GM12878 (cell line): ENCODE results near the gene ZNFX1. TPM values are rescaled to one million over a fixed set of nuclear protein-coding genes. Genes with fewer than 3 reads are reported as not detected.
A peak's percentile ranks its signal among the peaks of the same experiment; 100 is the strongest.

Experiments used
- ATF7 ChIP-seq: fragments of 450-650 bp; IDR thresholded peaks from 2 replicates; pipeline ENCODE4 v1.6.1; 2016; ENCODE audit warnings: low read depth, mild to moderate bottlenecking
- BMI1 ChIP-seq: fragments of 450-650 bp; IDR thresholded peaks from 2 replicates; pipeline ENCODE4 v1.6.1; 2016; ENCODE audit warnings: mild to moderate bottlenecking, moderate library complexity, borderline replicate concordance
- CREB1 ChIP-seq: IDR thresholded peaks from 2 replicates; pipeline ENCODE4 v1.6.1; 2012; ENCODE audit warnings: low read depth, mild to moderate bottlenecking, inconsistent platforms
- E4F1 ChIP-seq: fragments of 450-650 bp; IDR thresholded peaks from 2 replicates; pipeline ENCODE4 v1.6.1; 2018; ENCODE audit warnings: borderline replicate concordance, mild to moderate bottlenecking; ENCODE audit not compliant: partially characterized antibody
- FOS ChIP-seq: IDR thresholded peaks from 3 replicates; pipeline ENCODE4 v1.6.1; 2011; ENCODE audit warnings: borderline replicate concordance; ENCODE audit not compliant: insufficient read length; ENCODE audit errors: extremely low read depth
- IRF5 ChIP-seq: fragments of 450-650 bp; IDR thresholded peaks from 2 replicates; pipeline ENCODE4 v1.6.1; 2017; ENCODE audit warnings: borderline replicate concordance
- JUND ChIP-seq: IDR thresholded peaks from 2 replicates; pipeline ENCODE4 v1.6.1; 2012; ENCODE audit warnings: low read depth, mild to moderate bottlenecking, low read length, improper control_type of control experiment, moderate library complexity
- KDM1A ChIP-seq: fragments of 200-600 bp; sonication (generic); IDR thresholded peaks from 2 replicates; pipeline ENCODE4 v1.6.1; 2016; ENCODE audit warnings: borderline replicate concordance
- NBN ChIP-seq: fragments of 450-650 bp; IDR thresholded peaks from 2 replicates; pipeline ENCODE4 v1.6.1; 2016
- PAX5 ChIP-seq: IDR thresholded peaks from 2 replicates; pipeline ENCODE4 v1.6.1; 2011; ENCODE audit warnings: low read depth, low read length, borderline replicate concordance
- PML ChIP-seq: IDR thresholded peaks from 2 replicates; pipeline ENCODE4 v1.6.1; 2012; ENCODE audit warnings: low read length, inconsistent platforms
- SMAD5 ChIP-seq: IDR thresholded peaks from 2 replicates; pipeline ENCODE4 v1.6.1; 2016; ENCODE audit warnings: antibody characterized with exemption, low read depth
- STAT1 ChIP-seq: fragments of 450-650 bp; conservative IDR thresholded peaks from 2 replicates; pipeline ENCODE4 v1.6.1; 2014; ENCODE audit warnings: antibody characterized with exemption, mild to moderate bottlenecking
- ZNF217 ChIP-seq: fragments of 450-650 bp; IDR thresholded peaks from 2 replicates; pipeline ENCODE4 v1.6.1; 2017; ENCODE audit warnings: antibody characterized with exemption, mild to moderate bottlenecking
- polyA plus RNA-seq, 11 experiments: library from polyadenylated mRNA; depleted of rRNA in 4 of 11; unstranded in 6 of 11; stranded (reverse) in 5 of 11; fragments of >200 nt; fragmentation: Nextera tagmentation in 4 of 11; fragmentation: Illumina TruSeq in 1 of 11; extraction: Ambion mirVana in 4 of 11; extraction: Trizol in 1 of 11; gene quantifications; 1 replicate in 1 of 11; 2 replicates in 10 of 11; pipeline versions ENCODE4 v1.2.1 to v1.2.3, GENCODE V29; 2011 to 2016; ENCODE audit warnings: inconsistent platforms in 2 of 11, missing spikeins in 2 of 11, low read depth in 1 of 11
- total RNA-seq, 4 experiments: library from RNA; depleted of rRNA in 3 of 4; stranded (reverse); fragments of >200 nt in 3 of 4; fragmentation: Illumina TruSeq in 1 of 4; extraction: Trizol in 1 of 4; gene quantifications; 2 replicates each; pipeline versions ENCODE4 v1.2.1 to v1.2.3, GENCODE V29; 2013 to 2021
- TF ChIP-seq, protein P1 (sequence below): fragments of 450-650 bp; IDR thresholded peaks from 2 replicates; pipeline ENCODE4 v1.6.1; 2017; ENCODE audit warnings: mild to moderate bottlenecking
- TF ChIP-seq, protein P2 (sequence below): fragments of 450-650 bp; formaldehyde crosslinking; IDR thresholded peaks from 2 replicates; pipeline ENCODE4 v1.4.0; 2022; ENCODE audit warnings: mild to moderate bottlenecking, moderate library complexity
- TF ChIP-seq, protein P3 (sequence below): IDR thresholded peaks from 2 replicates; pipeline ENCODE4 v1.6.1; 2011; ENCODE audit warnings: borderline replicate concordance, low read depth, mild to moderate bottlenecking, moderate library complexity, mixed read lengths, low read length; ENCODE audit not compliant: insufficient read depth; ENCODE audit errors: extremely low read length
- TF ChIP-seq, protein P4 (sequence below): IDR thresholded peaks from 2 replicates; pipeline ENCODE4 v1.6.1; 2012; ENCODE audit warnings: low read length, inconsistent platforms

Gene ZNFX1
- total and polyA plus RNA-seq, 10 of the 15 experiments (the other 5 are each of a cell fraction or from before 2014, with no cell fraction given): 7.4 to 31.5 (median 25.6) TPM

GRCh38 chr20:49288784-49289696, 11.2 kb upstream of the ZNFX1 start (continued):
- TF ChIP-seq, protein P1, sequence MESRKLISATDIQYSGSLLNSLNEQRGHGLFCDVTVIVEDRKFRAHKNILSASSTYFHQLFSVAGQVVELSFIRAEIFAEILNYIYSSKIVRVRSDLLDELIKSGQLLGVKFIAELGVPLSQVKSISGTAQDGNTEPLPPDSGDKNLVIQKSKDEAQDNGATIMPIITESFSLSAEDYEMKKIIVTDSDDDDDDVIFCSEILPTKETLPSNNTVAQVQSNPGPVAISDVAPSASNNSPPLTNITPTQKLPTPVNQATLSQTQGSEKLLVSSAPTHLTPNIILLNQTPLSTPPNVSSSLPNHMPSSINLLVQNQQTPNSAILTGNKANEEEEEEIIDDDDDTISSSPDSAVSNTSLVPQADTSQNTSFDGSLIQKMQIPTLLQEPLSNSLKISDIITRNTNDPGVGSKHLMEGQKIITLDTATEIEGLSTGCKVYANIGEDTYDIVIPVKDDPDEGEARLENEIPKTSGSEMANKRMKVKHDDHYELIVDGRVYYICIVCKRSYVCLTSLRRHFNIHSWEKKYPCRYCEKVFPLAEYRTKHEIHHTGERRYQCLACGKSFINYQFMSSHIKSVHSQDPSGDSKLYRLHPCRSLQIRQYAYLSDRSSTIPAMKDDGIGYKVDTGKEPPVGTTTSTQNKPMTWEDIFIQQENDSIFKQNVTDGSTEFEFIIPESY: no peak
- TF ChIP-seq NBN: no peak
- no peak for TF ChIP-seq IRF5
- no peak for TF ChIP-seq E4F1
- TF ChIP-seq PAX5: no peak
- TF ChIP-seq, protein P2, sequence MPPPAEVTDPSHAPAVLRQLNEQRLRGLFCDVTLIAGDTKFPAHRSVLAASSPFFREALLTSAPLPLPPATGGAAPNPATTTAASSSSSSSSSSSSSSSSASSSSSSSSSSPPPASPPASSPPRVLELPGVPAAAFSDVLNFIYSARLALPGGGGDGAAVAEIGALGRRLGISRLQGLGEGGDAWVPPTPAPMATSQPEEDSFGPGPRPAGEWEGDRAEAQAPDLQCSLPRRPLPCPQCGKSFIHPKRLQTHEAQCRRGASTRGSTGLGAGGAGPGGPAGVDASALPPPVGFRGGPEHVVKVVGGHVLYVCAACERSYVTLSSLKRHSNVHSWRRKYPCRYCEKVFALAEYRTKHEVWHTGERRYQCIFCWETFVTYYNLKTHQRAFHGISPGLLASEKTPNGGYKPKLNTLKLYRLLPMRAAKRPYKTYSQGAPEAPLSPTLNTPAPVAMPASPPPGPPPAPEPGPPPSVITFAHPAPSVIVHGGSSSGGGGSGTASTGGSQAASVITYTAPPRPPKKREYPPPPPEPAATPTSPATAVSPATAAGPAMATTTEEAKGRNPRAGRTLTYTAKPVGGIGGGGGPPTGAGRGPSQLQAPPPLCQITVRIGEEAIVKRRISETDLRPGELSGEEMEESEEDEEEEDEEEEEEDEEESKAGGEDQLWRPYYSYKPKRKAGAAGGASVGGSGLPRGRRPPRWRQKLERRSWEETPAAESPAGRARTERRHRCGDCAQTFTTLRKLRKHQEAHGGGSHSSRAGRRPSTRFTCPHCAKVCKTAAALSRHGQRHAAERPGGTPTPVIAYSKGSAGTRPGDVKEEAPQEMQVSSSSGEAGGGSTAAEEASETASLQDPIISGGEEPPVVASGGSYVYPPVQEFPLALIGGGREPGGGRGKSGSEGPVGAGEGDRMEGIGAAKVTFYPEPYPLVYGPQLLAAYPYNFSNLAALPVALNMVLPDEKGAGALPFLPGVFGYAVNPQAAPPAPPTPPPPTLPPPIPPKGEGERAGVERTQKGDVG (CRISPR knock-in tag): no peak
- no peak for TF ChIP-seq FOS
- no peak for TF ChIP-seq ZNF217
- peak; percentile 46; the same call in 1 of the 2 replicates for TF ChIP-seq SMAD5
- TF ChIP-seq PML: peak; percentile 7; the same call in 1 of the 2 replicates
- TF ChIP-seq, protein P3, sequence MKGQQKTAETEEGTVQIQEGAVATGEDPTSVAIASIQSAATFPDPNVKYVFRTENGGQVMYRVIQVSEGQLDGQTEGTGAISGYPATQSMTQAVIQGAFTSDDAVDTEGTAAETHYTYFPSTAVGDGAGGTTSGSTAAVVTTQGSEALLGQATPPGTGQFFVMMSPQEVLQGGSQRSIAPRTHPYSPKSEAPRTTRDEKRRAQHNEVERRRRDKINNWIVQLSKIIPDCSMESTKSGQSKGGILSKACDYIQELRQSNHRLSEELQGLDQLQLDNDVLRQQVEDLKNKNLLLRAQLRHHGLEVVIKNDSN: no peak
- TF ChIP-seq KDM1A: no peak
- no peak for TF ChIP-seq JUND
- no peak for TF ChIP-seq CREB1
- no peak for TF ChIP-seq ATF7
- TF ChIP-seq, protein P4, sequence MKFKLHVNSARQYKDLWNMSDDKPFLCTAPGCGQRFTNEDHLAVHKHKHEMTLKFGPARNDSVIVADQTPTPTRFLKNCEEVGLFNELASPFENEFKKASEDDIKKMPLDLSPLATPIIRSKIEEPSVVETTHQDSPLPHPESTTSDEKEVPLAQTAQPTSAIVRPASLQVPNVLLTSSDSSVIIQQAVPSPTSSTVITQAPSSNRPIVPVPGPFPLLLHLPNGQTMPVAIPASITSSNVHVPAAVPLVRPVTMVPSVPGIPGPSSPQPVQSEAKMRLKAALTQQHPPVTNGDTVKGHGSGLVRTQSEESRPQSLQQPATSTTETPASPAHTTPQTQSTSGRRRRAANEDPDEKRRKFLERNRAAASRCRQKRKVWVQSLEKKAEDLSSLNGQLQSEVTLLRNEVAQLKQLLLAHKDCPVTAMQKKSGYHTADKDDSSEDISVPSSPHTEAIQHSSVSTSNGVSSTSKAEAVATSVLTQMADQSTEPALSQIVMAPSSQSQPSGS: 0 out of 2 replicates have a peak, but pooled peaks have one; percentile 11
- no peak for TF ChIP-seq BMI1
- TF ChIP-seq STAT1: no peak
